ENCODE measurements around the gene PEX5. TPM values are rescaled to one million over a fixed set of nuclear protein-coding genes. Genes with fewer than 3 reads are reported as not detected.

Gene PEX5
- polyA plus RNA-seq, 1 experiment = 21.4 TPM

DNA sequence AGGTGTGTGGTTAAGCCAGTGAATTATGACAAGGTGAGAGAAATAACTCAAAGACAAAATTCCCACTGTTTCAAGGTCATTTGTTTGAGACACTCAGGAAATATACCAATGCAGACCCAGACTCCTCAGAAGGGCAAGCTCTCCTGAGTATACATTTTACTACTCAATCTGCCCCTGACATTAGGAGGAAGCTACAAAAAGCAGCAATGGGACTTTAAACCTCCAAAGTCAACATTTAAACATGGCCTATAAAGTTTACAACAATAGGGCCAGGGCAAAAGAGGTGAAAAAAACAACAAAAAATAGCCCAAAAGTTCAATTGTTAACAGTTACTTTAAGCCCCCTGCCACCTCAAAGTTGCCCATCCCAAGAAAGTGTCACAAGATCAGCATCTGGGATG is 19.5 kb upstream of the PEX5 start:
- CTCF ChIA-PET = interaction anchor here (0.8 to 1.8 kb wide), 2 partner anchors 9 to 25 kb away, joined by 3 to 5 read pairs; no protein-coding TSS in a partner anchor

DNA sequence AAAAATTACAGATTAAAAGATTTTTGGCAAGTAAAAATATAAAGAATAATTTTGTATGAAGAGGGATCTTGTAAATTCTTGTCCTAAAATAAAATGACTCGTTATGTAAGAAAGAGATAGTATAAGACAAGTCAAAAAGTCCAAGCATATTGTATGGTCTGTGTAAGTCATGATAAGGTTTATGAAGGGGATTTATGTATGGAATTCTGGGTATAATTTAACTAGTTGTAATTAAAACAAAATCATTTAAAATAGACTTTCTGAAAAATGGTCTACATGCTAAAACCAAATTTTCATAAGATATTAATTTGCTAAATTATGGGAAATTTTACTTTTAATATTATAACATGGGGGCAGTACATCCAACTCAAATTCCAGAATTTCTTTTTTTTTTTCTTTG is 17.6 kb upstream of the PEX5 start:
- POLR2A ChIA-PET = no interaction called here

More for the DNA sequence above, 19.5 kb upstream of the PEX5 start:
- Histone ChIP-seq H3K4me3 (ENCODE audit: low read depth, low read length) (no peak overlapping the region), H3K27me3 (ENCODE audit: control insufficient read depth, insufficient read depth, low read length) (no peaks in the 10 kb centered on the region), H3K36me3 (ENCODE audit: control insufficient read depth, insufficient read depth, low read length) (no peaks in the 10 kb centered on the region)
- POLR2A ChIA-PET = no interaction called here
- DNase-seq (ENCODE audit: low read depth) = no peak
- TF ChIP-seq, protein P1, sequence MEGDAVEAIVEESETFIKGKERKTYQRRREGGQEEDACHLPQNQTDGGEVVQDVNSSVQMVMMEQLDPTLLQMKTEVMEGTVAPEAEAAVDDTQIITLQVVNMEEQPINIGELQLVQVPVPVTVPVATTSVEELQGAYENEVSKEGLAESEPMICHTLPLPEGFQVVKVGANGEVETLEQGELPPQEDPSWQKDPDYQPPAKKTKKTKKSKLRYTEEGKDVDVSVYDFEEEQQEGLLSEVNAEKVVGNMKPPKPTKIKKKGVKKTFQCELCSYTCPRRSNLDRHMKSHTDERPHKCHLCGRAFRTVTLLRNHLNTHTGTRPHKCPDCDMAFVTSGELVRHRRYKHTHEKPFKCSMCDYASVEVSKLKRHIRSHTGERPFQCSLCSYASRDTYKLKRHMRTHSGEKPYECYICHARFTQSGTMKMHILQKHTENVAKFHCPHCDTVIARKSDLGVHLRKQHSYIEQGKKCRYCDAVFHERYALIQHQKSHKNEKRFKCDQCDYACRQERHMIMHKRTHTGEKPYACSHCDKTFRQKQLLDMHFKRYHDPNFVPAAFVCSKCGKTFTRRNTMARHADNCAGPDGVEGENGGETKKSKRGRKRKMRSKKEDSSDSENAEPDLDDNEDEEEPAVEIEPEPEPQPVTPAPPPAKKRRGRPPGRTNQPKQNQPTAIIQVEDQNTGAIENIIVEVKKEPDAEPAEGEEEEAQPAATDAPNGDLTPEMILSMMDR (IDR thresholded peaks at IDR 0.05; ENCODE audit: insufficient read depth, low read depth, low read length) = no peak

DNA sequence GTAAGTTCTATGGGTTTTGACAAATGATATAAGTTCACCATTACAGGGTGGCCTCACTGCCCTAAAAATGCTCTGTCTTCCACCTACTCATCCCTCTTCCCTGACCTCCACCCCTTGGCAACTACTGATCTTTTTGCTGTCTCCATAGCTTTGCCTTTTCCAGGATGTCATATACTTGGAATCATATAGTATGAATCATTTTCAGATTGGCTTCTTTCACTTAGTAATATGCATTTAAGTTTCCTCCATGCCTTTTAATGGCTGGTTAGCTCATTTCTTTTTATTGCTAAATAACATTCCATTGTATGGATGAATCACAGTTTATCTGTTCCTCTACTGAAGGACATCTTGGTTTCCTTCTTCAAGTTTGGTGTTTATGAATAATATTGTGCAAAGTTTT is 14.0 kb upstream of the PEX5 start:
- Histone ChIP-seq H3K36me3 (ENCODE audit: control insufficient read depth, insufficient read depth, low read length) (no peaks in the 10 kb centered on the region), H3K27me3 (ENCODE audit: control insufficient read depth, insufficient read depth, low read length) (no peaks in the 10 kb centered on the region), H3K4me3 (ENCODE audit: low read depth, low read length) (no peak overlapping the region)
- POLR2A ChIA-PET = no interaction called here
- CTCF ChIA-PET = interaction anchor here (1.8 to 2.8 kb wide), 3 partner anchors 11 to 31 kb away, joined by 4 to 12 read pairs (median 8); partner anchors contain the start of gene PEX5
- TF ChIP-seq, protein P1 (IDR thresholded peaks at IDR 0.05; ENCODE audit: insufficient read depth, low read depth, low read length) = no peak
- no peak for DNase-seq (ENCODE audit: low read depth)

More for the DNA sequence above, 17.6 kb upstream of the PEX5 start:
- Histone ChIP-seq H3K27me3 (ENCODE audit: control insufficient read depth, insufficient read depth, low read length) (no peaks in the 10 kb centered on the region), H3K36me3 (ENCODE audit: control insufficient read depth, insufficient read depth, low read length) (no peaks in the 10 kb centered on the region), H3K4me3 (ENCODE audit: low read depth, low read length) (no peak overlapping the region)
- CTCF ChIA-PET = interaction anchor here (0.8 to 1.6 kb wide), 2 partner anchors 9 to 17 kb away, joined by 3 to 7 read pairs; no protein-coding TSS in a partner anchor
- TF ChIP-seq, protein P1 (IDR thresholded peaks at IDR 0.05; ENCODE audit: insufficient read depth, low read depth, low read length) = no peak
- DNase-seq (ENCODE audit: low read depth) = no peak

GRCh38 chr12:7176595-7176994 is 12.9 kb upstream of the PEX5 start:
- H3K4me3 ChIP-seq (ENCODE audit: low read depth, low read length) = no peak overlapping the region
- no peaks in the 10 kb centered on the region for H3K27me3 ChIP-seq (ENCODE audit: control insufficient read depth, insufficient read depth, low read length)
- POLR2A ChIA-PET = no interaction called here
- DNase-seq (ENCODE audit: low read depth) = no peak
- no peaks in the 10 kb centered on the region for H3K36me3 ChIP-seq (ENCODE audit: control insufficient read depth, insufficient read depth, low read length)
- CTCF ChIA-PET = interaction anchor here (2.8 kb wide), 1 partner anchor 12 kb away, joined by 12 read pairs; the partner anchor contains the start of gene PEX5
- TF ChIP-seq, protein P1 (IDR thresholded peaks at IDR 0.05; ENCODE audit: insufficient read depth, low read depth, low read length) = no peak

DNA sequence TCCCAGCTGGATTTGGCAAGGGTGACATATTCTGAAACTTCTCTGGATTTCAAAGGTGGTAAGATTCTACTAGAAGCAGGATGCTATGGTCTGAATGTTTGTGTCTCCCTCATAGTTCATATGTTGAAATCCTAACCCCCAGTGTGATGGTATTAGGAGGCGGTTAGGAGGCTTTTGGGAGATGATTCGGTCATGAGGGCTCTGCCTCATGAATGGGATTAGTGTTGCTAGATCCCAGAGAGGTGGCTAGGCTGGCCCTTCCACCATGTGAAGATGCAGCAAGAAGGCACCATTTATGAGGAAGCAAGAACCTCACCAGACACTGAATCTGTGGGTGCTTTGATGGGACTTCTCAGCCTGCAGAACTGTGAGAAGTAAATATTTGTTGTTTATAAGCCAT is 11.0 kb upstream of the PEX5 start:
- TF ChIP-seq, protein P1 (IDR thresholded peaks at IDR 0.05; ENCODE audit: insufficient read depth, low read depth, low read length) = no peak
- Histone ChIP-seq H3K4me3 (ENCODE audit: low read depth, low read length) (no peak overlapping the region), H3K27me3 (ENCODE audit: control insufficient read depth, insufficient read depth, low read length) (no peaks in the 10 kb centered on the region; the same call in 1 of the 2 replicates), H3K36me3 (ENCODE audit: control insufficient read depth, insufficient read depth, low read length) (no peaks in the 10 kb centered on the region)
- DNase-seq (ENCODE audit: low read depth) = no peak
- ChIA-PET CTCF (interaction anchor here (0.9 kb wide), 1 partner anchor 16 kb away, joined by 4 read pairs; no protein-coding TSS in a partner anchor), POLR2A (no interaction called here)

Data from BJ (cell line).